HG02642 (cell line): ENCODE data around the gene KIF16B.
A peak's percentile ranks its signal among the peaks of the same experiment; 100 is the strongest.
"Not testable (repeated sequence)": the region's sequence is repeated elsewhere in the genome, so short reads cannot be mapped to it uniquely, and the experiment has no call there.

Source experiments
- ATAC-seq: cut with Tn5 transposase; IDR thresholded peaks from one replicate; pipeline ENCODE4 v1.9.1; 2021; ENCODE audit warnings: mild to moderate bottlenecking; ENCODE audit not compliant: unreplicated experiment, poor library complexity

KIF16B gene

GRCh38 chr20:16573001-16573965, at the start of gene KIF16B:
KIF16B (minus strand) TSS chr20:16573448; CDS start chr20:16573275, 173 bp downstream.
- ATAC-seq, result peak; percentile 89

GRCh38 chr20:16622501-16622900, 49.3 kb upstream of the KIF16B start:
- no peak for ATAC-seq

GRCh38 chr20:16621435-16622141, 48.3 kb upstream of the KIF16B start:
- ATAC-seq, result no peak

GRCh38 chr20:16620961-16621360, 47.7 kb upstream of the KIF16B start:
- ATAC-seq, result no peak

- ATAC-seq, result no peak
Observed at GRCh38 chr20:16619953-16620352, 46.7 kb upstream of the KIF16B start.

- ATAC-seq, result no peak
Observed at GRCh38 chr20:16617056-16617455, 43.8 kb upstream of the KIF16B start.

- ATAC-seq, result no peak
Observed at GRCh38 chr20:16616317-16616716, 43.1 kb upstream of the KIF16B start.

GRCh38 chr20:16615199-16615598, 42.0 kb upstream of the KIF16B start:
- ATAC-seq, result no peak

GRCh38 chr20:16613954-16614353, 40.7 kb upstream of the KIF16B start:
- ATAC-seq, result no peak

GRCh38 chr20:16612706-16613105, 39.5 kb upstream of the KIF16B start:
- ATAC-seq, result no peak

- no peak for ATAC-seq
Observed at GRCh38 chr20:16611817-16612216, 38.6 kb upstream of the KIF16B start.

- no peak for ATAC-seq
Observed at GRCh38 chr20:16609066-16609465, 35.8 kb upstream of the KIF16B start.

- ATAC-seq, result no peak
Observed at GRCh38 chr20:16608277-16608650, 35.0 kb upstream of the KIF16B start.

GRCh38 chr20:16607364-16608276, 34.4 kb upstream of the KIF16B start:
- no peak for ATAC-seq

GRCh38 chr20:16606468-16607070, 33.3 kb upstream of the KIF16B start:
- no peak for ATAC-seq

GRCh38 chr20:16601047-16601446, 27.8 kb upstream of the KIF16B start:
- ATAC-seq, result no peak

GRCh38 chr20:16599257-16599656, 26.0 kb upstream of the KIF16B start:
- ATAC-seq, result no peak

GRCh38 chr20:16596991-16597390, 23.7 kb upstream of the KIF16B start:
- ATAC-seq, result no peak

GRCh38 chr20:16596404-16596803, 23.2 kb upstream of the KIF16B start:
- not testable (repeated sequence) for ATAC-seq

- no peak for ATAC-seq
Observed at GRCh38 chr20:16595376-16595775, 22.1 kb upstream of the KIF16B start.
